Activated CD4-positive, alpha-beta T cell treated with anti-CD3 and anti-CD28 coated beads for 1 hour (primary cell): ENCODE data around the gene KIAA0930.

Experiments
- DNase-seq: peaks from one replicate; pipeline ENCODE4 v3.0.0-alpha.2; 2020

KIAA0930 gene

DNA sequence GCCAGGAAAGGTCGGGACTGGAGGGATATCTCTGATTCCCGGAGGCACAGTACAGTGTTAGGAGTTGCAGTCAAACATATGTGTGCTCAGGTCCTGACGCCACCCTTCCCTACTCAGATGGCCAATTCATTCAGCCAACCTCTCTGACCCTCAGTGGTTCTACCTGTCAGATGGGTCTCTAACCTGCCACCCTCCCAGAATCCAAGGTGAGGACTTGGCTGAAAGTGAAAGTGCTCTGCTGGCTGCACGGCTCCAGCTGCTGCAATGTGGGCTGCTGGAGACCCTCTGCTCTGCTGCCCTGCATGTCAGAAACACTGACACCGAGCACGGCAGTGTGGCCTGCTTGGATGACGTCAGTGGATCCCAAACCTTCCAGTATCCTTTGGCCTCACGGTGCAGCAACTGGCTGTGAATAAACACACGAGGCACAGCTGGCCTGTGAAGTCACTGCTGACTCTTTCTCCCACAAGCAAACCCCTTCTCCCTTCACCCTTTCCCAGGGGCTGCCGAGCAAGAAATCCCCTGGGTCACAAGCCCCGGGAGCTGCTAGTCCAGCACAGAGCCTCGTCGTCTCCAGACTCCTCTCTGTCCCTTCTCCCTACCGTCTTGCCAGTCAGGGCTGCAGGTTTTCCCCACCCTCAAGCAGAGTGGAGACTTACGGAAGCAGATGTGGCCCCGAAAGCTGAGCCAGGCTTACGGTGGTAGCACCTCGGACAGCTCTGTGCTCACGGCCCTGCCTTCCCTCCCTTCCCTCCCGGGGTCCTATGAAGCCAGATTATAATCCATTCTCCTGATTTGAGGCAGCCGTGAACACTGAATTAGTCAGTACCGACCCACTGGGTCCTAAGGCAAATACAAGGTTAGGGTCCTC, 24.3 kb downstream of the KIAA0930 start:
- no peak for DNase-seq

DNA sequence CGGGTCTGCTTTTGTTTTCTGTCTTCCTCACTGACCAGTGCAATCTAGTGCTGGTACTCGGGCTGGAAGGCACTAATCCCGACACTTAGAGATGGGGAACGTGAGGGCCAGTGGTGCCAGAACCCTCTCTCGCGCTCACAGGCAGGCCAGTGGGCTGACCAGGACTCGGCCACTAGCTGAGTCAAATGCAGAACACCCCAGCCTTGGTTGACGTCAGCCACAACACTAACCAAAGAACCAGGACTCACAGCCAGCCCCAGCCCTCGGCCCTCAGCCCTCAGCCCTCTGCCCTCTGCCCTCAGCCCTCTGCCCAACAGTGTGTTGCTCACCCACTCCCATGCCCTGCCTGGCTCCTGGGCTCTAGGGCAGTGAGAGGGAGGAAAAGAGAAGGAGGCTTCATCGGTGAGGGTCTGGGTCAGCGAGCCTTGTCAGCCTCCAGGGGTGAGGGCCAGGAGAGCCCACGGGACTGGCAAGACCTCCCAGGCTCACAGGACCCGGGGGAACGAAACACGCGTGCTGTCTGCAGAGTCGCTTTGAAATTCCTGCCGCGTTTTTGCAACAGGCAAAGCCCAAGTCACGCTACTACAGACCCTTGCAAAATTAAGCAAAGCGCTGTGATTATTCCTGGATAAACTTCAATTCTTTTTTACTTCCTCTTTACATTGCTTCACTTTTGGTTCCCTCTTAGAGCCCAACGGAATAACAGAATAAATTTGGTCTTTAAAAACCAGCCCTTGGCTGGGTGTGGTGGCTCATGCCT, 27.5 kb downstream of the KIAA0930 start:
- no peak for DNase-seq

DNA sequence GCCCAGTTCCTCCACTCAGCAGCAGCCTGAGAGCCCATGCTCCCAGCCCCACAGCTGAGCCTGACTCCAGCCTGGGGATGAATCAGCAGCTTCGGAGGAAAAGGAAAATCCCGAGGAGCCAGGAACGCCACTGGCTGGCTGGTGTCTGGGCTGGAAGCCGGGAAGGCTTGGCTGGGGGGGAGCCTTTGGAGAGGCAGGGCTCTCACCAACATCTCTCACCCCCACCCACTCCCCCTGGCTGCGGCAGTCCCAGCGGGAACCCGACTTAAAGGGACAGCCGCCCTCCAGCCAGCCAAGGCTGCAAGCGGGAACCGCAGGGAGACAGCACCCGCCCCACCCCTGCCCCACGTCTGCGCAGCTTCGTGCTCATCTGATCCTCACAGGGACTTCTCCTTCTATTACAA, 28.4 kb downstream of the KIAA0930 start:
- no peak for DNase-seq

DNA sequence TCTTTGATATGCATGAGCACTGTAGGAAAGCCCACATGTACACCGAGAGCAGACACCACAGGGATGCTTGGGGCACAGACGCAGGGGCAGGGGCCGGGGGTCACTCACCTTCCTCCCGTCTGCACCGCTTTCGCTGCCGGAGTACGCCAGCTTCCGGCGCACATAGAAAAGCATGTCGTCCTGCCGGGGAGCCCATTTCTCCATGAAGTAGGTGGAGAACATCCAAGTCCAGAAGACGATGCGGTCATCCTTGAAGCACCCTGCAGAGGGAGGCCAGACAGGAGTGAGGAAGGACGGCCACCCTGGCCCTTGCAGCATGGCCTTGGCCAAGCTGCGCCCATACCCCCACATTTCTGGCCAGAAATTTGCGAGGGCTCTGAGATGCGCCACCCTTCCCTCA, 28.8 kb downstream of the KIAA0930 start:
- no peak for DNase-seq

DNA sequence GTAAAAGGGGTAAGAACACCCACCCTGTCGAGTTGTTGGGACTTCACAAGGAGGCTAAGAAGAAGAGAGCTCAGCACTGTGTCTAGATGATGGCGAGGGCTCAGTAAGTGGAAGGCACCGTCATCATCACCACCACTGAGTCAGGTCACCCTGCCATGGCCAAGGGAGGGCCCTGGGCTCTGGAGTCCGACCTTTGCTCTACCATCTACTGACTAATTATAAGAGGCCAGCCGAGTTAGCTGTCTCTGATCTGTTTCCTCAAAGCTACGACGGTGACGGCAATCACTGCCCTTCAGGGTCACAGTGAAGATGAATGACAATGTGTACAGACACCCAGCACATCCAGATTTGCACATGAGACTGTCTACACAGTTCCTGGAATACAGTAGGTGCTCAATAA, 29.3 kb downstream of the KIAA0930 start:
- DNase-seq, result no peak

DNA sequence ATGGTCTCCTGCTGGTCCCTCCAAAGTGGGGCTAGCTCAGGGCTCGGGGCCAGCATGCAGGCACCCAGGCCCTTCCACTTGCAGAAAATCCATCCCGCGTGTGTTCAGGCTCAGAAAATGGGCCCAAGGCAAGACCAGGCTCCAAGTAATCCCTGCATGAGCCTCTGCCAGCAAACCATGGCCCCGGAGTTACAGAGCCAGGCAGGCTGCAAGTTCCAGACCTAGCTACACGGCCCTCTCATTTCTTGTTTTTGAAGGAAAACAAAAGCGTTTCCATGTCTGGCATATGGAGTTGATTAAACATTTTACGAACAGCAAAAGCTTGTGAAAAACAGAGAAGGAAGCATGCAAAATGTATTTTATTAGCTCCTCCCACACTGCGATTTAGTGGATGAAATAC, 29.7 kb downstream of the KIAA0930 start:
- no peak for DNase-seq

DNA sequence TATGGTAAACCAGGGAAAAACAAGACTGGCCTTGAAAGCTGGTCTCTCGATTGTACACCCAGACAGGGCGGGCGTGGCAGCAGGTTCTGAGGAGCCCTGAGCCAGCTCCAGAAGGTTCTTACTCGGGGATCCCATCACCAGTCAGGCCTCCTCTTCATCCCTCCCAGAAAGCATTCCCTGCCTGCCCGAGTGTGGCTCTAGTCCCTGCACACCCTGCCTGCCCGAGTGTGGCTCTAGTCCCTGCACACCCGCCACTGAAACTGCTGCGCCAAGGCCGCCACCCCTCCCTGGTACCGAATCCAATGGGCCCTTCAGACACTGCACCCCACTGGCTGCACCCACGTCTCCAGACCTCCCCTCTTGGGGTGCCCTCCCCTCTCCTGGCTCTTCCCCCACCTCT, 30.1 kb downstream of the KIAA0930 start:
- DNase-seq, result no peak

DNA sequence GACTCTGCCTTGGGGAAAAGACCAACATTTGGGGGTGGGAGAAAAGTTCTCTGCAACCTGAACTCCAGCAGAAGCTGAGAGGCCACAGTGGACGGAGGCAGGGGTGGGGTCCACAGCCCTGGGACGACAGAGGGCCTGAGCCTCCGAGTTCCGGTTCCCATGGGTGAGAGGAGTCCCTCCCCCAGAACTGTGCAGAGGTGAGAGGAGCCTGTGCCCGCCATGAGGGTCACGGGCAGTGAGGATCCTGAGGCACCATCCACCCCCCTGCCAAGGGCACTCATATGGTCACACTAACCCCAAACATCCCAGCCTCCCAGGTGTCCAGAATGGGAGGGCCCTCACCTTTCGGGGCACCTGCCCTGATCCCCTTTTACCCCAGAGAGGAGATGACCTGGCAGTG, 30.5 kb downstream of the KIAA0930 start:
- no peak for DNase-seq

DNA sequence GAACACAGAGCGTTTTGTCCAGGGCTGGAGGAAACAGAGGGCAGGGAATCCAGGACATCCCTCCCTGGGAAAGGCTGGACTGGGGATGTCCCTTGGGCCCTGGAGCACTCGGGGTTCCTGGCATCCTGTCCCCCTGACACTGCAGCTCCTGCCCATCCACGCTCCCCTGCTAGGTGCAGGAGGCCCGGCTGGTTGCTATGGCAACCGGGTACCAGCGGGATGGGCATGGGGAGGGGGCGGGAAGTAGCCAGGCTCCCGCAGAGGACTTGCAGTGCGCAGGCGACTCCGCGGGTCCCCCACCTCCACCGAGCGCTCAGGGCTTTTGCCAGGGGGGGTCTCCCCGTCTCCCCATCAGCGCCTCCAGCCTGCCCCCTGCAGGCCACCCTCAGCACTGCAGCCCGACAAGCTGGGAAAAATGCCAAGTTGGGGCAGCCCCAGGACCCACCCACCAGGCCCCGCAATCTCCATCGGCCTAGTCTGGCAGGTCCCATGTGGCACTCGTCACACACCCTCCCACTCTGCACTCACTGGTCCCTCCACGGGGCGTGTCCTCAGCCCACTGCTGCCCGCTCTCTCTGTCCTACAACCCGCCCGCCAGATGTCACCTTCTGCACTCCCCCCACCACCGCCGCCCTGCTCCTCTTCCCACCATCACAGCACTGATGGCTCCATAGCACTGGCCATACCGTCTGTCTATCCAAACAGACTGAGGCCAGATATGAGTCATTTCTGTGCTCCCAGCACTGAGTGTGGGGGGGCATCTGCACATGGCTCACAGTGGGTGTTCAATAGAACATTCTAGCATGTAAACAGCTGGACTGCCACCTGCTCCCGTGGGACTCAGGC, 31.5 kb downstream of the KIAA0930 start:
- no peak for DNase-seq

DNA sequence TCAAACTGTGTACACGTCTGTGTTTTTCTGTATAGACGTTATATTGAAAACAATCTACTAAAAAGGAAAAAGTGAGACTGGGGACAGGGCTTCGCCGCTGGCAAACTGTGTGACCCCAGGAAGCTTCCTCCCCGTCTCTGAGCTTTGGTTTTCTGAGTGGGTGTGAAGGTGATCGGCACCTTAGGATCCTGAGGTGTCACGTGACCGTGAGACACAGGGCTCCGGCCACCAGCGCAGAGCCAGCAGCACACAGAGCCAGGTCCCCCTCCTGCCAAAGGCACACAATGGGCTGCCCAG, 32.0 kb downstream of the KIAA0930 start:
- no peak for DNase-seq

DNA sequence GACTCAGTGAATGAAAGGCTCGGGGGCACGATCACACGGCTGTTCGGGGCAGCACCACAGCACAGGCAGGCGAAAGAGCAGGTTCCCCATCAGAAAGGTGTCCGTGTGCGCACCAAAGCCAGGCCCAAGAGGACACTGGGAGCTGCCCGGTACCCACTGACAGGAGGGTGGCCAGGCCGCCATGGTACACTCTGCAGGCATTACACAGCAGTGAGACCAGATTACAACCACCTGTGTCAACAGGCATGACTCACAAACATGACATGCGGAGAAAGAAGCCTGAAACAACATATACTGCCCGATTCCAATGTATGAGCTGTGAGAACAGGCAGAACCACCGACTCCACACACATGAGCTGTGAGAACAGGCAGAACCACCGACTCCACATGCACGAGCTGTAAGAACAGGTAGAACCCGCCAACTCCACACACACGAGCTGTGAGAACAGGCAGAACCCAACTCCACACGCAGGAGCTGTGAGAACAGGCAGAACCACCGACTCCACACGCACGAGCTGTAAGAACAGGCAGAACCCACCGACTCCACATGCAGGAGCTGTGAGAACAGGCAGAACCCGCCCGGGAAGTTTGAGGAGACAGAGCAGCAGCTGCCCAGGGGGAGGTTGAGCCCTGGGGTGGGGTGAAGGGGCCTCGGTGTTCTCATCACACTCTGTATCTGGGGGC, 32.6 kb downstream of the KIAA0930 start:
- DNase-seq, result no peak

DNA sequence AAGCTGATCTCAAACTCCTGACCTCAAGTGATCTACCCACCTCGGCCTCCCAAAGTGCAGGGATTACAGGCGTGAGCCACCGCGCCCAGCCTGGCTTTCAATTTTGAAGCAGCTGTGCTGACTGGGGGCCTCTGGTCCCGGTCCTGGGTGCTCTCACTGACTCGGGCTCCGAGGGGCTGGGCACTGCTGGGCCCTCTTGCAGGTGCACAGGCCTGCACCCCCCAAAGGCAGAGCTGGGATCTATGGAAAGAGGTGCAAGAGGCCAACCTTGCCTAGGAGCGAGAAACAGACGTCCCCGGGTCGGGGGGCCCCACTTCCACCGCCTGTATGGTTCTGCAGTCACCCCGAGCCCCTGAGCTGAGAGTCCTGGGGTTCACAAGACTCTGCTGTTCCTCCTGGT, 33.2 kb downstream of the KIAA0930 start:
- no peak for DNase-seq

DNA sequence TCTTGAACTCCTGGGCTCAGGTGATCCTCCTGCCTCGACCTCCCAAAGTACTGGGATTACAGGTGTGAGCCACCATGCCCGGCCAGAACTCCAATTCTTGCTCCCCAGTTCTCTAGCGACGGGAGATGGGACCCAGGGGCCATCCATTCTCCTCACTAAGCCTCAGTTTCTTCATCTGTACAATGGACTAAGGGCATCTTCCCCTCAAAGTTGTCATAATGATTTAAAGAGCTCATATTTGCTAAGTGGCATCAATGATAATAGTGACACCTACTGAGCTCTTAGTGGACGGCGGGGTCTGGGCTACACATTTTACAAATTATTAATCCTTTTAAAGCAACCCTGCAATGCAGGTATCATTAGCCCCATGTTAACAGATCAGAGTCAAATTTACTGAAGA, 34.5 kb downstream of the KIAA0930 start:
- no peak for DNase-seq

DNA sequence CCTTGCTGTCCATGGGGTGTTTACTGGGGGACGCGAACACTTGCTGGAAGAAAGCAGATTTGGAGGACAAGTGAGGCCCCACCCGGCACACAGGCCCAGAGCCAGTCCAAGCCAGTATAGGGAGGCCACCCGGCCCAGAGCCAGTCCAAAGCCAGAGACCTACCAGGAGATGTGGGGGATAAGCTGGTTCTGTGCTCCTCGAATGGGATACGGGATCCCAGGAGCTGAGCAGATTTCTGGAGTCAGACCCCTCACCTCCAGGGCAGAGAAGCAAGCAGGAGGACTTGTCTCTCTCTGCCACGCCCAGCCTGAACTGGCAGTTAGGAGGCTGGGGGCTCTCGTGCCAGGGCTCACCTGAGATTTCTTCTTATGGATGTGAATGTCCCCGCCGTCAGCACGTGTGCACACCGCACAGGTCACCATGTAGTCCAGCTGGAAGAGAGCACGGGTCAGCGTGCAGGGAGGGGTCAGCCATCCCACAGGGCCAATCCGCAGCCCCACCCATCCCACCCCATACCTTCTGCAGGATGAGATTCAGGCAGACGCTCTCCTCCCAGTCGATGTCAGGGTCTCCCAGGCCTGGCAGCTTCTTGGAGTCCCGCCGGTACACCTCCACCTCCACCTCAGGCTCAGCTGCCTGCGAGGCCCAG, 35.3 kb downstream of the KIAA0930 start:
- DNase-seq, result no peak

DNA sequence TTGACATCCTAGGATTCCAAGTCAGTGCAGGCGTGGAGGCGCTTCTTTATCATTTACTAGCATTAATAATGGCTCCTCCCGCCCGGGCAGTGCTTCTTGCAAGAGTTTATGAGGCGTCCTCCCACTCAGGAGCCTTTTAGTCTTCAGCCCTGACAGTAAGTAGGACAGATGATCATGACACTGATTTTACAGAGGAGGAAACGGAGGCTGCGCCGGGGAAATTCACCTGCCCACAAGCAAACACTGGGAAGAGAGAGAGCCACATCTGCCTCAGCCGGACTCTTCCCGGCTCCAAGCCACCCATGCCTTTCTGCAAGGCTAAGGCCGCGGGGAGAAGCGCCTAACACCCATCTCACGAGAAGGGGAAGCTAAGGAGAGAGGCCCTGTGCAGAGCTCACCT, 35.9 kb downstream of the KIAA0930 start:
- no peak for DNase-seq

DNA sequence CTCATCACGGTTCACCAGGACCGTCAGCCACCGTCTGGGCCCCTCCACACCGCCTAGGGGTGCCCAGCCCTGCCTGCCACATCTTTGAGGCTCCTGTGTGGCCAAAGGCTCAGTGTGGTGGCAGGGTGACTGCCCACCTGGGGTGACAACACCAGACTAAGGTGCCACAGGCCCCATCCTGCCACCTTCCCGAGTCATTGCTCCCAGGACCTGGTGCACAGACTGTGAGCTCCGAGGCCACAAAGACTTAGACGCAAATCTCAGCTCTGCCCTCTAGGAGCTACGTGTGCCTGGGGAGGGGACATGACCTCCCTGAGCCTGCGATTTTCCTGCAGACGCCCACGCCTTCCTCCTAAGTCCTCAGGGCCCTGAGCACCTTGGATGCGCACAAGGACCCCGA, 36.5 kb downstream of the KIAA0930 start:
- no peak for DNase-seq

DNA sequence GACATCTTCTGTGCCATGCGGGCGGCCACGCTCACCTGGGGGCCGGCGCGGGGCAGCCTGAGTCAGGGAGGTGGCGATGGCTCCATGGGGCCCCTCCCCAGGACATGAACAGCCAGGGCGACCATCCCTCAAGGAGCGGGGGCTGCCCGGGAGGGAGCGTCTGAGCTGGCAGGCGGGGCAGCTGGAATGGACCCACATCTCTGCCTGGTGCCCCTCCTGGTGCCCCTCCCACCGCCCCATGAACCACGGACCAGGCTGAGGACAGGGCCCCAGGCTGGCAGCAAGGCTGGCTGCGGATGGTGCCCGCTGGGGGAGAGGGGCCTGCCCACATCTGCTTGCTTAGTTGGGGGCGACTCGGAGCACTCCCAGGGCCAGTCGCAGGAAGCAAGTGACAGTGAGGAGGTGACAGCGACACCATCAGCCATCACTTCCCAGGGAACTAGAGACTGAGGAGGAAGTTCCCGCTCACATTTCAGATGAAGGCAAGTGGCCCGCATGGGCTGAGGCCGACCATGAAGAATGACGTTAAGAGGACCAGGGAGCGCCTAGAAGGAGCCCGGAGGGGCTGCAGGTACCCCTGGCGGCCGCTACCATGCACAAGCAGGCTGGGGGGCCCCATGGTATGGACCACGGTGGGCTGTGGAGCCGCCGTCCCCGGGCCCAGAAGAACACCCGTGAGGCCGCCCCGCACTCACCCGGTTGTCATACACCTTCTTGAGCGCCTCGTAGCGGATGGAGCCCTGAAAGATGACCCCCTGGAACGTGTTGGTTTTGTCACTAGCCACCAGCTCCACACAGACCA, 37.3 kb downstream of the KIAA0930 start:
- no peak for DNase-seq

DNA sequence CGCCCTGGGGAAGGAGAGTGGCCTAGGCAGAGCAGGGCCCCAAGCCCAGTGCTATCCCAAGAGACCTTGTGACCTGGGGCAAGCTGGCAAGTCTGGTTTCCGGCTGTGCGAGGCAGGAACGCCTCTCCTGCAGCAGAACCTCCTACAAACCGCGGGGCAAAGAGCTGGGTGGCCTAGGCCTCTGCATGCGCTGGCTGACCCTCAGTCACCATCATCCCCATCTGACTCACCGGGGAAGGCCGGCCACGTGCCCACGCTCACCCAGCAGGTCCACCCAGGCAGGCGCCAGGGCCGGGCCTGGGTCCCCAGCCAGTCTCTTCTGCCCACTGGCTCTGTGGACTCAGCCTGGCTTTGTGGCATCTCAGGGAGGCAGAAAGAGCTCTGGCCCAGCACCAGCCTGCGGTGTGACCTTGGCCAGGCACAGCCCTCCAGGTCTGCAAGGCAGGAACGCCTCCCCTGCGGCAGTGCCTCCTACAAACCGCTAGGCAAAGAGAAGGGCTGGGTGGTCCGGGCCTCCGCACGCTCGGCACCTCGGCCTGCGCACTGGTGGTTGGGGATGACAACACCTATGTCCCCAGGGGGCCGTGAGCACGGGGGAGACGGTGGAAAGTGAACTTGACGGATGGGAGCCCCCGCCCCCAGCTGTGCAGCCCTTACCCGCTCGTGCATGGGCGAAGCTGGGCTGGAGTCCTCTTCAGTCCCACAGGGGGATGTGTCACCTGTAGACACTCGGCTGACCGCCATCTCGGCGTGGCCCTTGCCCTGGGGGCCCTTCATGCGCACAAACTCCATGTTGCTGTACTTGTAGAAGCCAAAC, 38.2 kb downstream of the KIAA0930 start:
- no peak for DNase-seq

DNA sequence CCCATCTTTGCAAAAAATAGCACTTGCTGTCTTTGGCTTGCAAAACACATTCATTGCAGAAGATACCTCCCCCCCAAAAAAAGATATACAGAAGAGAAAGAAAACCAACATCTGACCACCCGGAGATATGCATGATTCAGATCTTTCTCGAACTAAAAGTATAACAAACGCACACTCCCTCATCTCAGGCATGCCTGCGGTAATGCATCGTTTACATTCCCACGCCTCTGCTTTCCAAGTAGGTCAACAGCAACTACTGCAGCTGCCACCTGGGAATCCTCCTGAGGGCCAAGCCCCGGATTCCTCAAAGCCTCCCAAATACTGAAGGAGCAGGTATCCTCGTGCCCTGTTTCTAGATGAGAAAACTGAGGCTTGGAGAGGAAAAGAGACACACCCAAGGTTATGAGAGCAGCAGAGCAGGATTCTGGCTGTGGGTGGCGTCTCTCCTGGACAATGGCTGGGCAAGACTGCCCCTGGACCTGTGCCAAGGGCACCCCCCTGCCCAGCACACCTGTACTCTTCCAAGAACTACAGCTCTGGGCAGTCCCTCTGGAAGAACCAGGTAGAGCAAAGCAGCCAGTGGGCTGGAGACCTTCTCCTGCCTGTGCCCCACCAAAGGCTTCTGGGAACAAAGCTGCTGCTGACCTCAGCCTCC, 38.9 kb downstream of the KIAA0930 start:
- no peak for DNase-seq

DNA sequence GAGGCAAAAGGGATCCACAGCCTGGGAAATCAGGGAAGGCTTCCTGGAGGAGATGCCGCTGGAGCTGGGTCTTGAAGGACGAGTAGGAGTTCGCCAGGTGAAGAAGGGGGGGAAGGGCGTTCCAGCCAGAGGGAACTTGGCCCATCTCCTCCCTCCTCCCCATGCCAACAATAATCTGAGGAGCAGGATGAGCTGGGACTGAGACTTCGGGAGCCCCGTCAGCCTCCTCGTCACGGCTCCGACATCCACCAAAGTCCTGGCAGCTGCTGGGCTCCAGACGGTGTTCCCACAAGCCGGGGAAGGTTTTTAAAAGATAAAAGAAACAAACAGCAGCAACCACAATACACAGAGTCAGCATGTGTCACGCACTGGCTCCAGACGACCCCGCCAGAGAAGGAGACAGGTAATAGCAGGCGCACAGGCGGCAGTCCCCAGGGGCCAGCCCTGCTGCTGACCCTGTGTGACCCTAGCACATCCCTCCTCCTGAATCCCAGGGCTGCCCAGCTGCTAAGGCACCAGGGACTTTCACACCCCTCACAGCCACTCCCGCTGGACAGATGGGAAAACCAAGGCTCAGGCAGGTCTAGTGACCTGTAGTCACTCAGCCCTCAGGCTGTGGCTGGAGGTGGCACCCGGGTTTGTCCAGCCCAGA, 39.7 kb downstream of the KIAA0930 start:
- no peak for DNase-seq
